ENCODE data around the gene DBI. TPM values are rescaled to one million over a fixed set of nuclear protein-coding genes. Genes with fewer than 3 reads are reported as not detected.

The DBI gene
- total and polyA plus RNA-seq, 2 of the 13 experiments (the other 11 are each of a cell fraction or from before 2014, with no cell fraction given), result 330 to 659 TPM

- TF ChIP-seq FOXK1 (CRISPR knock-in tag; IDR thresholded peaks at IDR 0.05; ENCODE audit: borderline replicate concordance, low read depth) (no peak), HDAC2 (CRISPR knock-in tag; IDR thresholded peaks at IDR 0.05) (peak; percentile 22; the same call in 1 of the 2 replicates), POGK (CRISPR knock-in tag; conservative IDR thresholded peaks at IDR 0.05) (no peak), NCOA1 (CRISPR knock-in tag; IDR thresholded peaks at IDR 0.05) (no peak; the same call in 1 of the 2 replicates), AGO2 (optimal IDR thresholded peaks at IDR 0.05; ENCODE audit: low read depth, low read length) (no peak), HINFP (CRISPR knock-in tag; IDR thresholded peaks at IDR 0.05; ENCODE audit: low read depth) (no peak; the same call in 1 of the 2 replicates), ZSCAN21 (CRISPR knock-in tag; IDR thresholded peaks at IDR 0.05; ENCODE audit: borderline replicate concordance) (no peak), KLF12 (CRISPR knock-in tag; IDR thresholded peaks at IDR 0.05; ENCODE audit: borderline replicate concordance) (no peak), ZNF512B (CRISPR knock-in tag; IDR thresholded peaks at IDR 0.05; ENCODE audit: borderline replicate concordance) (peak; percentile 24; the same call in 1 of the 2 replicates), HMGXB3 (CRISPR knock-in tag; IDR thresholded peaks at IDR 0.05; ENCODE audit: borderline replicate concordance) (no peak), ZNF430 (CRISPR knock-in tag; IDR thresholded peaks at IDR 0.05) (no peak), HCFC1 (IDR thresholded peaks at IDR 0.05; ENCODE audit: low read depth, low read length) (no peak), MATR3 (CRISPR knock-in tag; IDR thresholded peaks at IDR 0.05) (no peak), DMAP1 (CRISPR knock-in tag; IDR thresholded peaks at IDR 0.05) (no peak), BCL3 (CRISPR knock-in tag; IDR thresholded peaks at IDR 0.05) (no peak), ZNF441 (CRISPR knock-in tag; IDR thresholded peaks at IDR 0.05; ENCODE audit: borderline replicate concordance) (no peak), NPAS2 (CRISPR knock-in tag; IDR thresholded peaks at IDR 0.05; ENCODE audit: borderline replicate concordance) (no peak), SRSF1 (optimal IDR thresholded peaks at IDR 0.05; ENCODE audit: low read depth, low read length) (no peak)
Observed at GRCh38 chr2:119366161-119366648, 572 bp upstream of the DBI start (continued).

Measured in HepG2 (cell line).